Esophagus squamous epithelium (tissue), 5 donors: ENCODE measurements around the gene NIPA2. TPM values are rescaled to one million over a fixed set of nuclear protein-coding genes. Genes with fewer than 3 reads are reported as not detected.
A peak's percentile ranks its signal among the peaks of the same experiment; 100 is the strongest.

ENCODE experiments used
- DNase-seq: peaks from one replicate; lab custom pipeline; 2025; lab: John Stamatoyannopoulos, UW
- H3K27ac ChIP-seq, 4 donors: fragments of 200-600 bp; sonication (generic); one replicate each; pipeline ENCODE4 v1.5.1; 2016 to 2019; ENCODE audit warnings: mild to moderate bottlenecking in 1 of 4
- H3K27me3 ChIP-seq, 4 donors: fragments of 200-600 bp; sonication (generic); 1 replicate in 3 of 4; 2 replicates in 1 of 4; pipeline versions ENCODE4 v1.5.1 to v1.6.0; 2017 to 2021; ENCODE audit warnings: antibody characterized with exemption in 1 of 4
- H3K36me3 ChIP-seq, 3 donors: fragments of 200-600 bp; sonication (generic); one replicate each; pipeline ENCODE4 v1.5.1; 2016 to 2019
- H3K4me1 ChIP-seq, 3 donors: fragments of 200-600 bp; sonication (generic); one replicate each; pipeline ENCODE4 v1.5.1; 2017 to 2019
- H3K4me3 ChIP-seq, 4 donors: fragments of 200-600 bp; sonication (generic); 1 replicate in 3 of 4; 2 replicates in 1 of 4; pipeline ENCODE4 v1.5.1; 2016 to 2019; ENCODE audit warnings: mild to moderate bottlenecking in 2 of 4, moderate library complexity in 1 of 4
- H3K9me3 ChIP-seq, 3 donors: fragments of 200-600 bp; sonication (generic); one replicate each; pipeline ENCODE4 v1.5.1; 2016 to 2019
- CTCF ChIP-seq, 6 experiments: fragments of 450-650 bp in 4 of 6; fragments of 200-600 bp in 2 of 6; sonication (generic) in 2 of 6; IDR thresholded peaks; one replicate each; pipeline ENCODE4 v1.5.1; 2016 to 2019; ENCODE audit warnings: antibody characterized with exemption in 6 of 6, mild to moderate bottlenecking in 4 of 6, moderate library complexity in 4 of 6
- POLR2A ChIP-seq, 4 donors: fragments of 450-650 bp; IDR thresholded peaks; one replicate each; pipeline ENCODE4 v1.6.1; 2017; ENCODE audit warnings: antibody characterized with exemption in 4 of 4, mild to moderate bottlenecking in 4 of 4, moderate library complexity in 3 of 4
- WGBS, 2 donors: methylation state at CpG; one replicate each; pipeline ENCODE4 v1.1.5; 2018; 5-methylcytosine and 5-hydroxymethylcytosine counted together
- intact Hi-C: fragments of 100-400 bp; cut with DNase I; formaldehyde crosslinking; loops from one replicate; pipeline ENCODE4 v1.15.0; 2022
- total RNA-seq, 4 donors: library from RNA; depleted of rRNA; stranded (reverse); fragments of >200 nt; gene quantifications; one replicate each; pipeline ENCODE4 v1.1.0, GENCODE V29; 2016
- donor health status: DM: yes; HTN: yes; CAD: no.

The NIPA2 gene
- total RNA-seq, 4 donors from 2014 or later, result 32.3 to 68.0 (median 55.1) TPM

DNA sequence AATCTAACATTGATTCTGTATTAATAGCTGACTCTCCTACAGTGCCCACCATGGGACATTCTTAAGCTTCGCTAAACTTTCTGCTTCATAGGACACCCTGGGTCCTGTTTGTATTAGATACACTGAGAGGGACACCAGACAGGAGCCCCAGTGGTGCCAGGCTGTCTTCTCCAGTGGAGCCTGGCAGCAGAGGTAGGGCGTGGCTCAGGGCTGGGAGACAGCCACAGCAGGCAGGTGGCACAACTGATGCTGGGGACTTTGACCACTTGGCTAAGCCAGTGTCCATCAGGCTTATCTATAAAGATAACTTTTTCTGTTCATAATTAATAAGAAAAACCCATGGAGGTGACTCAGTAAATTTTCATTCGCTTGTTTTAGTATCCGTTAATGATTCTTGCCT lies 30.2 kb upstream of the NIPA2 start:
- DNase-seq, result no peak
- no peaks in the 10 kb centered on the region for H3K9me3 ChIP-seq
- peaks cover 0 to 18% (median 0%) of the 10 kb centered on the region in 3 donors for H3K36me3 ChIP-seq
- no peaks in the 10 kb centered on the region for H3K27me3 ChIP-seq
- no peak for TF ChIP-seq CTCF (IDR thresholded peaks at IDR 0.05)
- no peak for TF ChIP-seq POLR2A (IDR thresholded peaks at IDR 0.05)
- H3K4me1 ChIP-seq, result no peaks in the 10 kb centered on the region
- no peak overlapping the region for H3K27ac ChIP-seq
- H3K4me3 ChIP-seq, result no peak overlapping the region
- intact Hi-C loops, result no loop called here
- WGBS, 2 donors, result 94 to 100% methylated on average over 3 to 4 of the region's 4 CpGs

- no peak overlapping the region for H3K4me3 ChIP-seq
- H3K27me3 ChIP-seq, result no peaks in the 10 kb centered on the region
- no peak for TF ChIP-seq CTCF (IDR thresholded peaks at IDR 0.05)
- TF ChIP-seq POLR2A (IDR thresholded peaks at IDR 0.05), result no peak
- no peaks in the 10 kb centered on the region for H3K4me1 ChIP-seq
- H3K27ac ChIP-seq, result no peak overlapping the region
- peaks cover 0 to 24% (median 0%) of the 10 kb centered on the region in 3 donors for H3K36me3 ChIP-seq
- intact Hi-C loops, result no loop called here
- no peaks in the 10 kb centered on the region for H3K9me3 ChIP-seq
- 90 to 94% methylated on average over 6 to 7 of the region's 7 CpGs for WGBS, 2 donors
- DNase-seq, result no peak
Measured at GRCh38 chr15:22808761-22809280, 29.6 kb upstream of the NIPA2 start.

- no peak for DNase-seq
- Histone ChIP-seq H3K27me3 (no peaks in the 10 kb centered on the region), H3K36me3 (peaks cover 0 to 32% (median 0%) of the 10 kb centered on the region in 3 donors), H3K4me1 (no peaks in the 10 kb centered on the region), H3K9me3 (no peaks in the 10 kb centered on the region), H3K27ac (no peak overlapping the region), H3K4me3 (no peak overlapping the region)
- WGBS, 2 donors, result 79 to 83% methylated on average over 10 of the region's 10 CpGs
- intact Hi-C loops, result no loop called here
- no peak for TF ChIP-seq CTCF (IDR thresholded peaks at IDR 0.05)
- TF ChIP-seq POLR2A (IDR thresholded peaks at IDR 0.05), result no peak
Measured at GRCh38 chr15:22810033-22810852, 28.2 kb upstream of the NIPA2 start.

GRCh38 chr15:22810853-22811338 lies 27.6 kb upstream of the NIPA2 start:
- TF ChIP-seq CTCF (IDR thresholded peaks at IDR 0.05), result no peak
- TF ChIP-seq POLR2A (IDR thresholded peaks at IDR 0.05), result no peak
- H3K9me3 ChIP-seq, result no peaks in the 10 kb centered on the region
- no peak overlapping the region for H3K27ac ChIP-seq
- no peak for DNase-seq
- H3K4me3 ChIP-seq, result no peak overlapping the region
- H3K4me1 ChIP-seq, result no peaks in the 10 kb centered on the region
- 80 to 91% methylated on average over 5 to 8 of the region's 8 CpGs for WGBS, 2 donors
- peaks cover 0 to 32% (median 0%) of the 10 kb centered on the region in 3 donors for H3K36me3 ChIP-seq
- H3K27me3 ChIP-seq, result no peaks in the 10 kb centered on the region
- intact Hi-C loops, result no loop called here

DNA sequence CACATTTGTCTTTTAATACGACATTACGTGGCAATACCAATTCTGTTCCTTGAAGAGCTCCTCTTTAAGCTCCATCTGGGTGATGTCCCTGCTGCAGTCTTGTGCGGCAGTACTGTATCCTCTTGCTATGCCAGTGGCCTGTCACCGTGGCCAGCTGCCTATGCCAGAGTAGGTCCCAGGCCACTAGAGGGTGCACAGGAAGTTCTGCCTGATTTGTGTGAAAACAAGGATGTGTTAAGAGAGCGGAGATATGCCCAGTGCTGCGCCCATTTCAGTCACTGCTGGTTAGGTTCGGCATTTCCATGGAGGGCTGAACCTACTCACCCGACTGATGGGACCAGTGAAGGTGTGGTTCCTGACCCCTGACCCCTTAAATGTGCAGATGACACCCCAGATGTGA lies 26.8 kb upstream of the NIPA2 start:
- Histone ChIP-seq H3K27ac (no peak overlapping the region), H3K36me3 (peaks cover 0 to 32% (median 0%) of the 10 kb centered on the region in 3 donors), H3K4me3 (no peak overlapping the region), H3K4me1 (no peaks in the 10 kb centered on the region), H3K27me3 (no peaks in the 10 kb centered on the region), H3K9me3 (no peaks in the 10 kb centered on the region)
- TF ChIP-seq POLR2A (IDR thresholded peaks at IDR 0.05) (no peak), CTCF (IDR thresholded peaks at IDR 0.05) (peak in 1 of 6 experiments; percentile 33)
- no peak for DNase-seq
- WGBS, 2 donors, result 83 to 85% methylated on average over 6 to 8 of the region's 8 CpGs
- intact Hi-C loops, result no loop called here
